H9 (cell line): ENCODE results near the gene COL23A1. TPM values are rescaled to one million over a fixed set of nuclear protein-coding genes. Genes with fewer than 3 reads are reported as not detected.

Experiments used
- DNase-seq: peaks from one replicate; pipeline ENCODE4 v3.0.0-alpha.2; 2017
- H2AFZ ChIP-seq: one replicate; pipeline ENCODE4 v1.6.1; 2013; ENCODE audit warnings: mild to moderate bottlenecking, low read length, control low read depth, moderate library complexity
- H2AK5ac ChIP-seq: 2 replicates; pipeline ENCODE4 v1.6.1; 2013; ENCODE audit warnings: low read length, control low read depth, mixed read lengths; ENCODE audit not compliant: insufficient read length
- H2BK120ac ChIP-seq: one replicate; pipeline ENCODE4 v1.6.1; 2013; ENCODE audit warnings: low read depth, mild to moderate bottlenecking, low read length, control low read depth, inconsistent platforms; ENCODE audit not compliant: poor library complexity, severe bottlenecking
- H2BK12ac ChIP-seq: 2 replicates; pipeline ENCODE4 v1.6.1; 2013; ENCODE audit warnings: low read length, control low read depth, mixed read lengths, low read depth; ENCODE audit not compliant: insufficient read length
- H2BK15ac ChIP-seq: 2 replicates; pipeline ENCODE4 v1.6.1; 2013; ENCODE audit warnings: low read depth, low read length, control low read depth
- H2BK20ac ChIP-seq: one replicate; pipeline ENCODE4 v1.6.1; 2013; ENCODE audit warnings: low read depth, mild to moderate bottlenecking, low read length, control low read depth, inconsistent platforms; ENCODE audit not compliant: poor library complexity, severe bottlenecking
- H2BK5ac ChIP-seq: 2 replicates; pipeline ENCODE4 v1.6.1; 2013; ENCODE audit warnings: low read length, control low read depth, mixed read lengths; ENCODE audit not compliant: insufficient read length
- H3K14ac ChIP-seq: 2 replicates; pipeline ENCODE4 v1.6.1; 2013; ENCODE audit warnings: low read length, control low read depth; ENCODE audit not compliant: insufficient read depth
- H3K18ac ChIP-seq: 2 replicates; pipeline ENCODE4 v1.6.1; 2013; ENCODE audit warnings: low read depth, mild to moderate bottlenecking, mixed read lengths, low read length, control low read depth; ENCODE audit not compliant: insufficient read length
- H3K23ac ChIP-seq: 2 replicates; pipeline ENCODE4 v1.6.1; 2013; ENCODE audit warnings: low read length, control low read depth, mixed read lengths, low read depth; ENCODE audit not compliant: insufficient read length
- H3K23me2 ChIP-seq: 2 replicates; pipeline ENCODE4 v1.6.1; 2013; ENCODE audit warnings: low read depth, mild to moderate bottlenecking, mixed read lengths, low read length, control low read depth; ENCODE audit not compliant: insufficient read length, poor library complexity, severe bottlenecking
- H3K27ac ChIP-seq: 2 replicates; pipeline ENCODE4 v1.5.1; 2013; ENCODE audit warnings: low read length, control low read depth, mixed read lengths, low read depth; ENCODE audit not compliant: insufficient read length
- H3K27me3 ChIP-seq: 2 replicates; pipeline ENCODE4 v1.6.1; 2013; ENCODE audit warnings: low read length, control low read depth, inconsistent platforms; ENCODE audit not compliant: insufficient read depth
- H3K4ac ChIP-seq: 2 replicates; pipeline ENCODE4 v1.6.1; 2013; ENCODE audit warnings: low read depth, mild to moderate bottlenecking, control low read depth, inconsistent platforms, low read length, moderate library complexity
- H3K4me1 ChIP-seq: 2 replicates; pipeline ENCODE4 v1.6.1; 2013; ENCODE audit warnings: low read length, control low read depth, inconsistent platforms; ENCODE audit not compliant: insufficient read depth
- H3K4me2 ChIP-seq: 2 replicates; pipeline ENCODE4 v1.6.1; 2013; ENCODE audit warnings: low read length, control low read depth, mixed read lengths; ENCODE audit not compliant: insufficient read length, insufficient read depth
- H3K56ac ChIP-seq: 2 replicates; pipeline ENCODE4 v1.6.1; 2013; ENCODE audit warnings: low read depth, mild to moderate bottlenecking, mixed read lengths, low read length, control low read depth; ENCODE audit not compliant: insufficient read length
- H3K79me1 ChIP-seq: 2 replicates; pipeline ENCODE4 v1.6.1; 2013; ENCODE audit warnings: low read depth, mild to moderate bottlenecking, moderate library complexity, low read length, control low read depth, inconsistent platforms; ENCODE audit not compliant: insufficient read depth, poor library complexity, severe bottlenecking
- H3K79me2 ChIP-seq: 2 replicates; pipeline ENCODE4 v1.6.1; 2013; ENCODE audit warnings: low read length, control low read depth, inconsistent platforms; ENCODE audit not compliant: insufficient read depth
- H3K9ac ChIP-seq: 2 replicates; pipeline ENCODE4 v1.6.1; 2013; ENCODE audit warnings: low read length, control low read depth, mixed read lengths; ENCODE audit not compliant: insufficient read length; ENCODE audit errors: extremely low read depth
- H3K9me3 ChIP-seq: one replicate; pipeline ENCODE4 v1.6.1; 2013; ENCODE audit warnings: low read depth, low read length, inconsistent platforms; ENCODE audit not compliant: control insufficient read depth
- H3T11ph ChIP-seq: one replicate; pipeline ENCODE4 v1.6.1; 2013; ENCODE audit warnings: mild to moderate bottlenecking, low read length, control low read depth, inconsistent platforms
- H4K20me1 ChIP-seq: one replicate; pipeline ENCODE4 v1.6.1; 2013; ENCODE audit not compliant: control insufficient read depth, insufficient read length, insufficient read depth
- H4K5ac ChIP-seq: 2 replicates; pipeline ENCODE4 v1.6.1; 2013; ENCODE audit warnings: low read depth, mild to moderate bottlenecking, mixed read lengths, low read length, control low read depth; ENCODE audit not compliant: insufficient read length
- H4K8ac ChIP-seq: replicated peaks from 2 replicates; pipeline ENCODE4 v1.6.1; 2013; ENCODE audit warnings: low read length, control low read depth, mixed read lengths, low read depth; ENCODE audit not compliant: insufficient read length
- H4K91ac ChIP-seq: 2 replicates; pipeline ENCODE4 v1.6.1; 2013; ENCODE audit warnings: low read depth, mild to moderate bottlenecking, moderate library complexity, mixed read lengths, low read length, control low read depth; ENCODE audit not compliant: insufficient read length
- H3K27ac Mint-ChIP-seq, 3 experiments: 2 replicates in 2 of 3; 3 replicates in 1 of 3; pipeline ENCODE4 v1.8.0; 2020 to 2021; ENCODE audit warnings: mixed read lengths in 3 of 3, mild to moderate bottlenecking in 1 of 3, moderate library complexity in 1 of 3
- H3K27me3 Mint-ChIP-seq: 2 replicates; pipeline ENCODE4 v1.8.0; 2021; ENCODE audit warnings: low read depth, mild to moderate bottlenecking, moderate library complexity, mixed read lengths
- H3K36me3 Mint-ChIP-seq, 3 experiments: 2 replicates in 2 of 3; 3 replicates in 1 of 3; pipeline ENCODE4 v1.8.0; 2020 to 2021; ENCODE audit warnings: low read depth in 3 of 3, mixed read lengths in 3 of 3; ENCODE audit not compliant: insufficient read depth in 1 of 3
- H3K4me1 Mint-ChIP-seq, 2 experiments: 2 replicates each; pipeline ENCODE4 v1.8.0; 2020; ENCODE audit warnings: mixed read lengths in 2 of 2
- H3K4me3 Mint-ChIP-seq, 2 experiments: 2 replicates in 1 of 2; 3 replicates in 1 of 2; pipeline ENCODE4 v1.8.0; 2020 to 2021; ENCODE audit warnings: mild to moderate bottlenecking in 2 of 2, mixed read lengths in 2 of 2, moderate library complexity in 1 of 2
- H3K9me3 Mint-ChIP-seq, 2 experiments: 2 replicates in 1 of 2; 3 replicates in 1 of 2; pipeline ENCODE4 v1.8.0; 2020; ENCODE audit warnings: mild to moderate bottlenecking in 2 of 2, mixed read lengths in 2 of 2, moderate library complexity in 1 of 2
- WGBS: extraction: QIAGEN DNeasy Blood & Tissue Kit; methylation state at CpG from one replicate; pipeline ENCODE4 v1.1.7; 2013; ENCODE audit warnings: missing lambda C conversion rate, low lambda C conversion rate, mixed read lengths; ENCODE audit not compliant: insufficient read length; ENCODE audit errors: extremely low coverage; 5-methylcytosine and 5-hydroxymethylcytosine counted together
- total RNA-seq: library from RNA; stranded (reverse); gene quantifications from 2 replicates; pipeline ENCODE4 v1.2.1, GENCODE V29; 2021
- TF ChIP-seq, protein P1 (sequence below): fragments of 200-600 bp; sonication (generic); conservative IDR thresholded peaks from 3 replicates; pipeline ENCODE4 v1.8.0; 2021; ENCODE audit warnings: antibody characterized with exemption, mild to moderate bottlenecking

Gene COL23A1
- total RNA-seq, 1 experiment from 2014 or later, result 2.6 TPM

DNA sequence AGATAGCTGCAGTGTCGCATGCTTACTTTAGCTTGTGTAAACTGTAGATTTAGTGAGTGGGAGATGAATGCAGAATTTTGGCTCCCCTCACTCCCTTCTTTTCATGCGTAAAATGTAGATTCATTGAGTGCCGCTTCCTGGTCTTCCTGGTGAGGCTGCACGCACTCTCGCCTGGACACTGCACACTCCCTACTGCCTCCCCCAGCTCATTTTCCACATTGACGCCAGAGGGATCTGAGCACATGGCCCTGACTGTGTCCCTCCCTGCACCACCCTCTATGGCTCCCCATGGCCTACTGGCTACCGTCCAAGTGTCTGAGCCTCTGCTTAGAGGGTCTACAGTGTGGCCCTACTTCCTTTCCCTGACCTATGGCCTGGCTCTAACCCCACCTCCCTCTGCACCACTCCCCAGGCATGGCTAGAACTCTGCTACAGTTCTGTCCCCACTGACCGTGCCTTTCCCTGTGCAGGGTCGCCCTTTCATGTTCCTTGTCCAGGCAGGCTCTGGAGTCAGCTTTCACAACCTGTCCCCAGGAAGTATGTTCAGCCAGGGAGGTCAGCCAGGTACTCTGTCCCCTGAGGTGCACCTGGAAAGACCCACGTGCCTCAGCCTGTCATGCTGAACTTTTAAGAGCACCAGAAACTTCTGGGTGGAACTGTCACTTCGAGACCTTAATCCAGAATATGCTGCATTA, 160.6 kb downstream of the COL23A1 start:
- Histone ChIP-seq H3K56ac (no peak overlapping the region), H3T11ph (no peak overlapping the region), H2BK15ac (no peak overlapping the region), H3K27me3 (no peaks in the 10 kb centered on the region), H3K4ac (no peak overlapping the region), H3K18ac (no peak overlapping the region), H3K23ac (no peak overlapping the region), H4K8ac (no peak overlapping the region), H3K9me3 (no peaks in the 10 kb centered on the region), H3K4me2 (no peak overlapping the region), H4K5ac (no peak overlapping the region), H4K20me1 (no peaks in the 10 kb centered on the region), H2BK12ac (no peak overlapping the region), H2BK20ac (no peak overlapping the region), H3K79me1 (no peaks in the 10 kb centered on the region), H2BK5ac (no peak overlapping the region), H2AFZ (no peak overlapping the region), H3K9ac (no peak overlapping the region), H3K23me2 (no peaks in the 10 kb centered on the region), H3K79me2 (no peaks in the 10 kb centered on the region), H2BK120ac (no peak overlapping the region), H3K14ac (no peak overlapping the region), H3K4me1 (no peaks in the 10 kb centered on the region; the same call in 1 of the 2 replicates), H2AK5ac (no peak overlapping the region), H3K27ac (no peak overlapping the region), H4K91ac (no peak overlapping the region)
- no peak for DNase-seq
- Mint-ChIP-seq H3K36me3 (peaks cover 0 to 5% (median 0%) of the 10 kb centered on the region in 3 experiments; a peak in 5 of 7 replicates), H3K4me3 (peak overlapping the region in 1 of 2 experiments; percentile 3; a peak in 1 of 5 replicates), H3K27ac (peak overlapping the region in 2 of 3 experiments; percentile 37 to 62; a peak in 4 of 7 replicates), H3K9me3 (peaks cover 2 to 6% of the 10 kb centered on the region in 2 experiments; a peak in 3 of 5 replicates), H3K27me3 (no peaks in the 10 kb centered on the region; the same call in 1 of the 2 replicates), H3K4me1 (peaks cover 26 to 40% of the 10 kb centered on the region in 2 experiments)
- no CpG with 5 or more reads among the region's 11 CpGs for WGBS
- TF ChIP-seq, protein P1, sequence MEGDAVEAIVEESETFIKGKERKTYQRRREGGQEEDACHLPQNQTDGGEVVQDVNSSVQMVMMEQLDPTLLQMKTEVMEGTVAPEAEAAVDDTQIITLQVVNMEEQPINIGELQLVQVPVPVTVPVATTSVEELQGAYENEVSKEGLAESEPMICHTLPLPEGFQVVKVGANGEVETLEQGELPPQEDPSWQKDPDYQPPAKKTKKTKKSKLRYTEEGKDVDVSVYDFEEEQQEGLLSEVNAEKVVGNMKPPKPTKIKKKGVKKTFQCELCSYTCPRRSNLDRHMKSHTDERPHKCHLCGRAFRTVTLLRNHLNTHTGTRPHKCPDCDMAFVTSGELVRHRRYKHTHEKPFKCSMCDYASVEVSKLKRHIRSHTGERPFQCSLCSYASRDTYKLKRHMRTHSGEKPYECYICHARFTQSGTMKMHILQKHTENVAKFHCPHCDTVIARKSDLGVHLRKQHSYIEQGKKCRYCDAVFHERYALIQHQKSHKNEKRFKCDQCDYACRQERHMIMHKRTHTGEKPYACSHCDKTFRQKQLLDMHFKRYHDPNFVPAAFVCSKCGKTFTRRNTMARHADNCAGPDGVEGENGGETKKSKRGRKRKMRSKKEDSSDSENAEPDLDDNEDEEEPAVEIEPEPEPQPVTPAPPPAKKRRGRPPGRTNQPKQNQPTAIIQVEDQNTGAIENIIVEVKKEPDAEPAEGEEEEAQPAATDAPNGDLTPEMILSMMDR, result no peak
